Activated CD4-positive, alpha-beta T cell treated with anti-CD3 and anti-CD28 coated beads, Interleukin-2, amount 50 U/mL, for 48 hours (primary cell): ENCODE data around the gene INTU.
"Not testable (repeated sequence)": the region's sequence is repeated elsewhere in the genome, so short reads cannot be mapped to it uniquely, and the experiment has no call there.

Source experiments
- DNase-seq, 2 experiments: peaks; one replicate each; pipeline ENCODE4 v3.0.0-alpha.2; 2020

INTU gene

DNA sequence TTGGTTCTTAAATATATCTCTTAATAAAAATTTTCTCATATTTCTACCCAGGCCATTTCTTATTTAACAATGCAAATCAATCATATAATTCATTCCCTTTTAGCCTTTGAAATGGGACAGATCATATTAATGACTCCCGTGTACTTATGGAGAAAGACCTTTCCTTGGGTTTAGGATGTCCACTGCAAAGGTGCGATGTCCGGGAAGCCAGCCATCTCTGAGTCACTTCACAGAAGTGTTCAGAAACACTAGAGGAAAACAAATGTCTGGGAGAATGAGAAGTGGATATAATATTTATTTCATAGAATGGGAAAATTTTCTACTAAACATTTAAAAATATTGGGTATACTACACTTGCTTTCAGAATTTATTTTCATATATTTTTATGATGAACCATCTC, 15.3 kb downstream of the INTU start:
- no peak for DNase-seq

DNA sequence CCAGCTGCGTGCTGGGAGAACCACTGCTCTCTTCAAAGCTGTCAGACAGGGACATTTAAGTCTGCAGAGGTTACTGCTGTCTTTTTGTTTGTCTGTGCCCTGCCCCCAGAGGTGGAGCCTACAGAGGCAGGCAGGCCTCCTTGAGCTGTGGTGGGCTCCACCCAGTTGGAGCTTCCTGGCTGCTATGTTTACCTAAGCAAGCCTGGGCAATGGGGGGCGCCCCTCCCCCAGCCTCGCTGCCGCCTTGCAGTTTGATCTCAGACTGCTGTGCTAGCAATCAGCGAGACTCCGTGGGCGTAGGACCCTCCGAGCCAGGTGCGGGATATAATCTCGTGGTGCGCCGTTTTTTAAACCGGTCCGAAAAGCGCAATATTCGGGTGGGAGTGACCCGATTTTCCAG, 22.8 kb downstream of the INTU start:
- not testable (repeated sequence) for DNase-seq

DNA sequence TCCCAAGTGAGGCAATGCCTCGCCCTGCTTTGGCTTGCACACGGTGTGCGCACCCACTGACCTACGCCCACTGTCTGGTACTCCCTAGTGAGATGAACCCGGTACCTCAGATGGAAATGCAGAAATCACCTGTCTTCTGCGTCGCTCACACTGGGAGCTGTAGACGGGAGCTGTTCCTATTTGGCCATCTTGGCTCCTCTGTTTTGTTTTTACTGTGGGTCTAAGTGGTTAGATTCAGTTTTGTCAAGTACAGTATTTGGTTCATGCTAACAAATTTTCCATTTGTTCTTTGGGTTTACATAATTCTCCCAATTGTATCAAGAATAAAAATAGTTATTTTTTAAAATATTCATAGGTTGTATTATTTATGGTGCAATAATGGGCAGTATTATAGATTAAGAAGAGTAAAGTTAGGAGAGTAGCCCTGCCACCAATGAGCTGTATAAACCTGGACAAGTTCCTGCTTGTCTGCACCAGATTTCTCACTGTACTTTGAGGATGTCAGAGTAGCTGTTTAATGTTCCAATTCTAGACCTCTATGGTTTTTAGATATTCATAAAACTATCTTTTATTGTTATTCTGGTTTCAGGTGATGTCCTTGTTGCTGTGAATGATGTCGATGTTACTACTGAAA, 23.4 kb downstream of the INTU start:
- no peak for DNase-seq

DNA sequence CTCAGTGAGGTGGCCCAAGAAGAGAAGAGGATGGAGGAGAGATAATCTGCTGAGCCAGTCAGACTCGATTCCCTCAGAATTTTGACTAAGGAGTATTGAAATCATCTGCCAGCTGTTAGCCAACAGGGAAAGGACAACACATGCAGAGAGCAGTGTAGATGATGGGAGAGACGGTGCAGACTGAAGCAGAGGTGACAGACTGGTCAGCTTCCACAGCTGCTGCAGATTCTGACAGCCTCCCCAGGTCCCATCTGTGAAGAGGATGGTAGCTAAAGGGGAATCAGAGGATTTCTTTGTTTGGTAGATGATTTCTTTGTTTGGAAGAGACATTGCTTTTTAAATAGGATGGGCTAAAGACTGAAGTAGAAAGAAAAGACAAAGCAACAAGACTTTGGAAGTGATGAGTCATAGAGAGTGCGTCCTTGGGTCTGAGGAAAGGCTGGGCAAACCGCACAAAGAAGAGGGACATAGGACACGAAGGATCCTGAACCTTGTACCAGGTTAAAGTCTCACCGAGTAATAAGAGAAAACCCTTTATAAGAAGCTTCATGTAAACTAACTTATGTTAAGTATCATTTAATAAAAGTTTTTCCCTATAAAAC, 27.6 kb downstream of the INTU start:
- DNase-seq = no peak

DNA sequence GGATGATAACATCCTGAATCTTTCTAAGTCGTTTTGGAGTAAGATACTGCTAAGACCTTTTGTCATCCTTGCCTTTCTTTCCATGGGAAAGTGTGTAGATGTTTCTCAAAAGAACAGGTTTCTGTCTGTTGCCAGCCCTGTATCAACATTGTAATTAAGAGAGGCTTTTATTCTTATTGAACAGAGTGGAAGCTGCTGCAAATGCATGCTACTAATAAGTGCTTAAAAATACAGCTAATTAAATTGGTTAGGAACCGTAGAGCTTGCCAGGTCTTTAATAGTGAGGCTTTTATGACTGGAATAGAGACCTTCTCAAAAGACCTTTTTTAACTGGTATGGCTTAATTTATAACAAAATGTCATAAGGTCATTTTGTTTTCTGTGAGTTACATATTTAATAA, 34.4 kb downstream of the INTU start:
- DNase-seq = no peak

DNA sequence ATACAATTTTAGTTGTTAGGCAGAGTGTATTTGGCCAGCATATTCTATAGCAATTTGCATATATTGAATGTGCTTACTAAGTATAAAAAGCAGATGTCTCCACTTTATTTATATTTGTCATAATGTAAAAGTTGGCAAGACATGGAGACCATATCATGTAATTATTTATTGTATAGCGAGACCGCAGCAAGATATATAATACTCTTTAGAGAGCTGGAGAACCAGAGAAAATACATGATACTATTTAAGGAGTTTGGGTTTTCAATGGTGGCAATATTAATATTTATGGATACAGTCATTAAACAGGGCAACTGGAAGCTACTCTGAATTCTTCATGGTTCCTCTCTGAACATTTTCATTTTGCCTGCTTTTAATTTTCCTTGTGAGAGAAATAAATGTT, 35.0 kb downstream of the INTU start:
- DNase-seq = no peak

DNA sequence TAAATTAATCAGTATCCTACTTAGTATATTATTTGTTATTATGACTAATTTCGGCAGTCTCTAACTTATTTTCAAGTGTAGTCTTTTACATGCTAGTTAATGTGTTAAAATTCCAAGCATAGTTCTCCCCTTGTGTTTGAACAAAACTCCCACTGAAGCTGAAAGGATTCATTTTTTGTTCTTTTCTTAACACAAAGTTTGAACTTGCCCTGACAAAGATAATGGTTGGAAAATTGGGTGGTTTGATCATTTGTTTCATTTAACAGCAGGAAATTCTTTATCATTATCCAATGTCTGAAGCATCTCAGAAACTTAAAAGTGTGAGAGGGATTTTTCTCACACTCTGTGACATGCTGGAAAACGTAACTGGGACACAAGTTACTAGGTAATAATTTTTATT, 36.0 kb downstream of the INTU start:
- no peak for DNase-seq

DNA sequence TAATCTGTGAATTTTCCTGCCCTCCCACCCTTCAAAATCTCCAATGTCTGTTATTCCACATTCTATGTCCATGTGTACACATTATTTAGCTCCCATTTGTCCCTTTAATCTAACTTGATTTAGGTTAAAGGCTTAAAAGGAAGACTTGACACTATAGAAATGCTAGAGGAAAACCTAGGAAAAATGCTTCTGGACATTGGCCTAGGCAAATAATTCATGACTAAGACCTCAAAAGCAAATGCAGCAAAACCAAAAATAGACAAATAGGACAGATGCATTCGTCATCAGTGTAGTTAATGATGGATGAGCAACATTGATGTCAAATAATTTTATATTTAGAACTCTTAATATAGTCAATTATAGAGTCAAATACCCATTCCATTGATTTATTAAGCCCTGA, 36.9 kb downstream of the INTU start:
- no peak for DNase-seq

DNA sequence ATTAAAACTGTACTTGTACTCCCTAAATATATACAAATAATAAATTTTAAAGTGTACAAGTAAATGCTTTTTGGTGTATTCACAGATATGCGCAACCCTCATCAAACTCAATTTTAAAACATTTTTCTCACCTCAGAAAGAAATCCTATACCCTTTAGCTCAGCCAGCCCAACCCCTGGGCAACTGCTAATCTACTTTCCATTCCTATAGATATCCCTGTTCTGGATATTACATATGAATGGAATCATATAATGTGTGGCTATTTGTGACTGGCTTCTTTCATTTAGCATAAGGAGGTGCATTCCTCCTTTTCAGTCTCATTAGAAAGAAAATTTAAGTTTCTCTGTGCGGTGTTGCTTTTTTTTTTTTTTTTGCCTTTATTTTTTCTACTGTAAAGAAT, 39.4 kb downstream of the INTU start:
- DNase-seq = no peak

DNA sequence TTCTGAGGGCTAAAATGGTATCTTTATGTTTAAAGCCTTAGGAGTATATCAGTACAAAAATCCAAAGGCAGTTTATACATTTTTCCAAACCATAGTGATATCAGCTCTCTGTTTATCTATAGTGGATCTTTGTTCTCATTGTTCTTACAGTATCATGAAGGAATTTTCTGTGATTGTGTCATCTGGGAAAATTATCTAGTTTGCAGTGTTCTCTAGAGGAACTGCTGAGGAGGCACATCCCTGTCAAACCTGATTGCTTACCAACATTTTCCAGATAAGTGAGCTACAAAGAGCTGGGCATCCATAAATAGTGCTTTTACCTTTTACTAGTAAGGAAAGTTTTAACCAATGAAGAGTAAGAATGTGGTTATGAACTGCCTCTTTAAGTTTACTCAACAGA, 52.5 kb downstream of the INTU start:
- no peak for DNase-seq

DNA sequence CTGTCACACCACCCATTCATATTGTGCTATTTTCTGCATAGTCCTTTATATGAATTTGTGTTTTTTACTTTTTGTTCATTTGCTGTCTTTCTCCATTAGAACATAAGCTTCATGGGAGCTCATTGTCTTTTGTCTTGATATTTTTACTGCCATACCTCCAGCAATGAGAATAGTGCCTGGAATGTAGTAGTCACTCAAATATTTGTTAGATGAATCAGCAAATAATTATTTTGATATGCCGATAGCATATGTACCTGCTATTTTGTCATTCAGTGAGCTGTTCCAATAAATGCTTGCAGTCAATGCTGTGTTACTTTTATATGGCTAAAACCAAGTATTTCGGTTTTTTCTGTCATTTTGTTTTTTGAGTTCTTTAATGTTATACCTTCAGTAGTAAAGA, 53.9 kb downstream of the INTU start:
- DNase-seq = no peak

DNA sequence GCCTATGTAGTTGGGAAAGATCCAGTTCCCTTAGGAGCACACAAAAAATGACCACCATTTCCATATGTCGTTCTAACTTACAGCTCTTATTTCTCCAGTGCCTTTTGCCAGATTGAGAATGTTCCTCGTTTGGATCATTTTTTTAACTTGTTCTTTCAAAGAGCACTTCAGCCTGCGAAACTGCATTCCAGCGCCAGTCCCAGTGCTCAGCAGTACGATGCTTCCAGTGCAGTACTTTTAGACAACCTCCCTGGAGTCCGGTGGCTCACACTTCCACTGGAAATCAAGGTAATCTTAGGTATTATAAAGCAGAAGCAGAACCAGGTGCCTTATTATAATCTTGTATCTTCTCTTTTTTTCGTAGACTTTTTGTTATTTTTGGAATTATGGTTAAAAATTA, 54.8 kb downstream of the INTU start:
- DNase-seq = no peak

DNA sequence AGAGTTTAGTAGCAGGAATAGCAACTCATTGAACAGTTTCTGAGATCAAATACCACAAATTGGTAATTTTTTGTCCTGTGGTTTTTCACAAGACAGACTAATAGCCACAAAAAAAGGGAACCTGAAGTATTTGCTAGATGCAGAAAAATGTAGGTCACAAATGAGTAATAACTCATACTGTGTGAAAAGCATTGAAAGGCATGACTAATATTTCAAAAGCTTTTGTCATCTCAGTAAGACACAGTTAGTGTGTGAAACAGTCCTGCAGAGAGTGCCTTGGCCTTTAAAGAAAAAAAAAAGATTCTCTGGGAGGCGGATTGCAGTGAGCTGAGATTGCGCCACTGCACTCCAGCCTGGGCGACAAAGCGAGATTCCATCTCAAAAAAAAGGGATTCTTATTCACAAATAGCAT, 66.0 kb downstream of the INTU start:
- DNase-seq = no peak

DNA sequence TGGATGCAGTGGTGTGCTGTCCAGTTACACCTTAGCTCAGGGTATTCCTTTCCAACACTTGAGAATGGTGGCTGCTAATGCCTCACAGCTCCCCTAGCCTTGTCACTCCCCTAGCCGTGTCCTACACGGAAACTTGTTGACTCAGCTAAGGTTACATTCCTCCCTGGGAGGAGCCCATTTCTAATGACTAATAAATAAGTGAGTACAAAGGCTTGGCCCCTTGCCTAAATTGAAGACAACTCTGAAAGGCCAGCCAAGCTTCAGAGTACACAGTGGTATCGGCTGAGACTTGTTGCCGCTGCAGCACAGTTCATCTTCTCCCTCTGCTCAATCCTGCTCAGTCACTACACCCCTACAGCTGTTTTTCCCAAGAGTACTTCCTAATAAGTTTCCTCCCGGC, 76.2 kb downstream of the INTU start:
- DNase-seq = no peak

DNA sequence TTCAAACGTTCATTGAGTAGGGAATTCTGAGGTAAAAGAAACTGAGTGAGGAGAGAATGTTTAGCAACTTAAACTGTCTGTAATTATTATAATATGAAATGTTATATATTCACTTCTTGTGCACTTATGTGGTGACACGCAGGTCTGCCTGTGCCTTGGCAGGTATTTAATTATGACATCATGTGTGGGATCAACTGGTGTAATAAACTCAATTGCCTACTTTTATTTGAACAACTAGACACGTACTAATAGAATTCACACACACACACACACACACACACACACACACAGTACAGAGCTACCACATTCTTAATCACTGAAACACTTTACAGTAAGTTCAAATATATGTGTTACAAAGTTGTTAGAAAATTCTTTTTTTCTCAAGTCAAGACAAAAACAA, 76.7 kb downstream of the INTU start:
- no peak for DNase-seq

DNA sequence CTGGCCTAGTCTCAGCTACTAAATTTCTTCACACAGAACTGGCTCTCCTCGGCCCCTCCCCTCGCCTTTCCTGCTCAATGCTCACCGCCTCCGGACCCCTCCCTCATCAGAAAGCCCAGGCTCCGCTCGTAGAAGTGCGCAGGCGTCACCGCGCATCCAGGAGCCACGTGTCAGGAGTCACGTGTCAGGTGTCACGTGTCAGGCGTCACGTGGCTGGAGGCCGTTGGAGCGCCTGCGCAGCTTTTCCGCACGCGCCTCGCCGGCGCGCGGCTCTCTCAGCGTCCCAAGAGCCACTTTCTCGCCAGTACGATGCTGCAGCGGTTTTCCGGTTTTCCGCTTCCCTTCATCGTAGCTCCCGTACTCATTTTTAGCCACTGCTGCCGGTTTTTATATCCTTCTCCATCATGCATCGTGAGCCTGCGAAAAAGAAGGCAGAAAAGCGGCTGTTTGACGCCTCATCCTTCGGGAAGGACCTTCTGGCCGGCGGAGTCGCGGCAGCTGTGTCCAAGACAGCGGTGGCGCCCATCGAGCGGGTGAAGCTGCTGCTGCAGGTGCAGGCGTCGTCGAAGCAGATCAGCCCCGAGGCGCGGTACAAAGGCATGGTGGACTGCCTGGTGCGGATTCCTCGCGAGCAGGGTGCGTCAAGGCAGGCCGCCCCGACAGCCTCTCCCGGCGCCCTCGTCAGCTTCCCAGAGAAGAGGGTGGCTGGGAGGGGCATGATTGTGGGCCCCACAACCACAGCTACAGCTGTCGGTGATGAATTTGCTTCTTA, 97.6 kb downstream of the INTU start, which contains the start of gene SLC25A31:
SLC25A31 (plus strand) TSS at position 259 of the 772 bp plus-strand sequence; CDS start at position 405, 146 bp downstream.
- DNase-seq = no peak

DNA sequence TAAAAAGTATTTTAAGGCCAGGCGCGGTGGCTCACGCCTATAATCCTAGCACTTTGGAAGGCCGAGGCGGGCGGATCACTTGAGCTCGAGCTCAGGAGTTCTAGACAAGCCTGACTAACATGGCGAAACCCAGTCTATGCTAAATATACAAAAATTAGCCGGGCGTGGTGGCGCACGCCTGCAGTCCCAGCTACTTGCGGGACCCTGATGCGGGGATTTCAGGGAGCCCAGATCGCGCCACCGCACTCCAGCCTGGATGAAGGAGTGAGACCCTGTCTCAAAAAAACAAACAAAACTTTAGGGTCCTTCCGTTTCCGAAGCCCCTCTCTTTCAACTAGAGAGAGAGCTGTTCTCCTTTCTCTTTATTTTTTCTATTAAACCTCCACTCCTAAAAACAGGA, 98.6 kb downstream of the INTU start:
- no peak for DNase-seq

DNA sequence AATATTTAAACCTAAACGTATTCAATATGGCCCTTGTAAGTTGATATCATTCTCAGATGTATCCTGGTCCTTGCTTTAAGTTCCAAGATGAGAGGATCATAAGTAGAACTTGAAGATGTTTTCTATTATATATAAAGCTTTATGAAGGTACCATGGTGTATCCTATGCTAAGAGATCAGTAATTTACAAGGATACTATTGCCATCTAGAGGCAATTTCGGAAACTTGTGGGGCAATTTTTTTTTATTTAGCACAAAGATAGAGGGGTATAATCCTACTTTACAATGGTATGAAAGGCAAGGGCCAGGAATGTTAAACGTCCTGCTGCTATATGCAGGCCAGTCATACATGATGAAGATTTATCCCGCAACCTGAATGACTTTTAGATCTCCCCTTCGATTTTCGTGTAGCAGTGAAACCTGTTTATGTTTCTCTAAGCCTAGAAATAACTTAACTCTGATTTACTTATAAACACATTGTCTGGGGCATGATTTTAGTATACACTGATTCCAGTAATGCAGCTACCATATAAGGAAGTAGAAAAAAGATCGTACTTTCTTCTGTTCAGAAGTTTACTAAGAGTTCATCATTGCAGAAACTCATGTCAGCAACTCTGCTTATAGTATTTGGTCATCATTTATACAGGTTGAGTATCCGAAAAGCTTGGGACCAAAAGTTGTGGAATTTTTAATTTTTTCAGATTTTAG, 100.0 kb downstream of the INTU start:
- DNase-seq = no peak

DNA sequence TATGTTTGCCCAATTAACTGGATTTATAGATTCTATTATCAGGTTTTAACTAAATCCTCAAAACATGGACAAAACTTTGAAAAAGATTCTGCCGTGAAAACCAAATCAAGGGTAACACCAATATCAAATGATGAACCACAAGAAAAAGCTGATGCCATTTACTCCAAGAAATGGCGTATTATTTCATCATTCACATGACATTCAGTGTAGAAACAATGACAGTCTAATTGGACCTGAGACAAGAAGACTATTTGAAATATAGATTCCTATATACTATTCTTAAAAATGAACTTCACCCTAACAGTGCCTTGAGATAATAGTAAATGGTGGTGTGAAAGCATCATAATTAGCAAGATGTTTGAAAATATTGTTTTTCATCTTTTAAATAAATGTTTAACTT, 102.2 kb downstream of the INTU start:
- DNase-seq = no peak

DNA sequence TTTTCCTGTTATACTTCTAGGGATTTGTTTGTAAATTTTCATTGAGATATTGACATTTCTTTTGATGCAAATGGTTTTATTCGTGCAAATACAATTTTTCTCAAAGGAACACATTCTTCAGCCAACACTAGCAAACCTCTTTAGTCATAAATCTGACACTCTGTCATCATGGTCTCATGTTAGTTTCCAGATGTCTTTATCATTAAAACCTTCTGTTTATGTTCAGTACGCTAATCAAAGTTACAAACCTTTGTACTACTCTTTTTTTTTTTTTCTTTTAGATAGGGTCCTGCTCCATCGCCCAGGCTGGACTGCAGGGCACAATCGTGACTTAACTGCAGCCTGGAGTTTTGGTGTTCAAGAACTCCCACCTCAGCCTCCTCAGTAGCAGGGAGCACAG, 104.5 kb downstream of the INTU start:
- DNase-seq = no peak

DNA sequence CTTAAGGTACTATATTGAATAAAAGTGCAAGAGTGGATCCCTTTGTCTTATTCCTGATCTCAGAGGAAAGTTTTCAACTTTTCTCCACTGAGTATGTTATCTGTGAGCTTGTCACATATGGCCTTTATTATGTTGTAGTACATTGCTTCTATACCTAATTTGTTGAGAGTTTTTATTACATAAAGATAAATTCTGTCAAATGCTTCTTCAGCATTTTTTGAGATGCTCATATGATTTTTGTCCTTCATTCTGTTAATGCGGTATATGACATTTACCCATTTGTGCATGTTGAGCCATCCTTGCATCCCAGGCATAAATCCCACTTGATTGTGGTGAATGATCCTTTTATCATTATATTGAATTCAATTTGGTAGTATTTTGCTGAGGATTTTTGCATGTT, 108.5 kb downstream of the INTU start:
- DNase-seq = no peak

DNA sequence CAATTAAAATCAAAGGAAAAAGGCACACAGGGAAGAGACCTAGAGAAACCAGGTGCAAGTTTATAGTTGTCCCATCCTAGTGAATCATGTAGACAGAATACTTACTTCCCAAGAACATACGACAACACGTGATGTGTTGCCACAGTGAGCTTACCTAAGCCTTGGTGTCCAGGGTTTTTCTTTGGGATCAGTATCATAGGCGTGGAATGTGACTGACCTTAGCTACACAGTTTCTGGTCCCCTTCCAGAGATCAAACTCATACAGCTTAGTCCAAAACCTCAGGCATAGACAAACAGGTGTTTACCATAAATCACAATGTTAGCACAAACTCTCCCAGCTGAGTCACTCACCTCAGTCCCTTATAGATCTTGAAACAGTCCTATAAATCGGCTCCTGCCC, 115.1 kb downstream of the INTU start:
- no peak for DNase-seq

DNA sequence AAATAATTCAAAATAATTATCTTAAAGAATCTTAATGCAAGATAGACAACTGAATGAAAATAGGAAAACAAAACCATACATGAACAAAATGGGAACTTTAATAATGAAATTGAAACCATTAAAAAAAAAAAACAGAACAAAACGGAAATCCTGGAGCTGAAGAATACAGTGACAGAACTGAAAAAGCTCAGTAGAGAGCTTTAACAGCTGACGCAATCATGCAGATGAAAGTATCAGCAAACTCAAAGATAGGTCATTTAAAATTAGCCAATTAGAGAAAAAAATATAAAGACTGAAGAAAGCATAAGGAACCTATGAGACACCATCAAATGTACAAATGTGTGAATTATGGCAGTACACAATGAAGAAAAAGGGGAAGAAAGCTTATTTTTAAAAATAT, 116.2 kb downstream of the INTU start:
- no peak for DNase-seq

DNA sequence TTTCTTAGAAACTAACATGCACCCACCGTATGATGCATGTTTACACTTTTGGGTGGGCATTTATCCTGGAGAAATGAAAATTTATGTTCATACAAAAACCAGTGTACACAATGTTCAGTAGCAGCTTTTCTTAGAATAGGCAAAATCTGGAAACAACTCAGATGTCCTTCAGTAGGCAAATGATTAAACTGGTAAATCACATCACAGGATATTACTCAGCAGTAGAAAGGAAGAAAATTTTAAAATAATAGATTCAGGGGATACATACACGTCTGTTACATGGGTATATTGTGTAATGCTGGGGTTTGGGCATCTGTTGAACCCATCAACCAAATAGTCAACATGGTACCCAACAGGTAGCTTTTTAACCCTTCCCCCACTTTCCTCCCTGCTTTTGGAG, 124.1 kb downstream of the INTU start:
- DNase-seq = no peak
